Measurements from ENCODE around the gene CXXC5.
A peak's percentile ranks its signal among the peaks of the same experiment; 100 is the strongest.

Gene CXXC5

DNA sequence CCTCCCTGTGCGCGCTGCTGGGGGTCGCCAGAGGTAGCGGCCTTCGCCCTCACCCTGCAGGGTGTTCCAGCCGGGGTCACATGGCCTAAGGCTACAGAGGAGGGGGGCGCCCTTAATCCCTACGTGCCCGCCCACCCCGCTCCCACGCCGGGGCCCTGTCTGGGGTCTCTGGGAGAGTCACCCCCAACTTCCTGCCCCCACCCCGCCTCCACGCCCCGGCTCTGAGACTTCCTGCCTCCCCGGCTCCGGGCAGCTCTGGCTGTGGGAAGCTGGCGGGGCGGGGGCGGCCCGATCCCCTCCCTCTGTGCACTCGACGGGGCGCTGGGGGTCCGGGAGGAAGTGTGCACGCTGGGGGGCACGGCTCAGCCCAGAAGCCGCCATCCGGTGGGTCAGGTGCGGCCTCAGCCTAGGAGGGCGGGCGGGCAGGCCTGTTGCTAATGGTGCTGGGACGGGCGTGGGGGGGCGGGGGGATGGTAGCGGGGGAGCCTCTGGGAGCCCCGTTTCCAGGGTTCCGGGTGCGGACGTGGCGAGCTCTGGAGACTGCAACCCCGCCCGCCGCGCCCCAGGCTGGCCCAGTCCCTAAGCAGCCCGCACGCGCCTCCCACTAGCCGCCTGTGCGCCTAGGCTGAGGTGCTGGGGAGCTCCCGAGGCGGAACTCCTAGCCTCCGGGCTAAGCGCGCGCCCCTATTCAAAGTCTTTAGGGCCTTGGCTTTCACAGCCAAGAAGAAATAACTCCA lies 61.6 kb downstream of the CXXC5 start:
- TF ChIP-seq, protein P1, sequence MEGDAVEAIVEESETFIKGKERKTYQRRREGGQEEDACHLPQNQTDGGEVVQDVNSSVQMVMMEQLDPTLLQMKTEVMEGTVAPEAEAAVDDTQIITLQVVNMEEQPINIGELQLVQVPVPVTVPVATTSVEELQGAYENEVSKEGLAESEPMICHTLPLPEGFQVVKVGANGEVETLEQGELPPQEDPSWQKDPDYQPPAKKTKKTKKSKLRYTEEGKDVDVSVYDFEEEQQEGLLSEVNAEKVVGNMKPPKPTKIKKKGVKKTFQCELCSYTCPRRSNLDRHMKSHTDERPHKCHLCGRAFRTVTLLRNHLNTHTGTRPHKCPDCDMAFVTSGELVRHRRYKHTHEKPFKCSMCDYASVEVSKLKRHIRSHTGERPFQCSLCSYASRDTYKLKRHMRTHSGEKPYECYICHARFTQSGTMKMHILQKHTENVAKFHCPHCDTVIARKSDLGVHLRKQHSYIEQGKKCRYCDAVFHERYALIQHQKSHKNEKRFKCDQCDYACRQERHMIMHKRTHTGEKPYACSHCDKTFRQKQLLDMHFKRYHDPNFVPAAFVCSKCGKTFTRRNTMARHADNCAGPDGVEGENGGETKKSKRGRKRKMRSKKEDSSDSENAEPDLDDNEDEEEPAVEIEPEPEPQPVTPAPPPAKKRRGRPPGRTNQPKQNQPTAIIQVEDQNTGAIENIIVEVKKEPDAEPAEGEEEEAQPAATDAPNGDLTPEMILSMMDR (IDR thresholded peaks at IDR 0.05): no peak

DNA sequence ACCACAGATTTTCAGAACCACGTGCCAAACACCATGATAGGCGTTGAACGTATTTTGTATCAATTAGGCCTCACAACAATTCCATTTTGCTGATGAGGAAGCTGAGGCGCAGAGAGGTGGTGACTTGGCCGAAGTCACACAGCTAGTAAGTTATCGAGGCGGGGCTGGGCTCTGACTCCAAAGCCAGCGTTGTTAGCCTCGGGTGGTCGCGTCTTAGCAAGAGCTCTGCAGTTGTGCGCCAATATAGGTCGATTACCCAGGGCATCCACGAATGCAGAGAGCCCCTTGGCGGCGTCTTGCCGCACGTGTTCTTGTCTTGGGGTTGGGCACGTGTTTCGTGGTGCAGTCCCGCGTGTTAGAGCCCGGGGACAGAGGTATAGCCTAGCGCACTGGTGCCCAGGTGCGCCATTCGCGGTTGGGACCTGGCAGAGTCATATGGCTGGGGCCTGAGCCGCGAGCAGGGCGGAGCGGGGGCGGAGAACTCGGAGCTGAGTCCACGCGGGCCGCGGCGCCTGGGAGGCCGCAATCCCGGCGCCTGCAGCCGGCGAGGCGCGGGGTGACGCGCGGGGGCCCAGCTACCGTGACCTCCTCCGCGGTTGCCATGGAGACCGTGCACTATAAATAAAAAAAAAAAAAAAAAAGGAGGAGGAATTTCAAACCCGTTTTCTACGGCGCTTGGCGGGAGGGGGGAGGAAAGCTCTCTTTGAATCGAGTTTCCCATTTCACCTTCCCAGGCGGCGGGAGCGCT lies 62.3 kb downstream of the CXXC5 start:
- TF ChIP-seq, protein P1 (IDR thresholded peaks at IDR 0.05): no peak

DNA sequence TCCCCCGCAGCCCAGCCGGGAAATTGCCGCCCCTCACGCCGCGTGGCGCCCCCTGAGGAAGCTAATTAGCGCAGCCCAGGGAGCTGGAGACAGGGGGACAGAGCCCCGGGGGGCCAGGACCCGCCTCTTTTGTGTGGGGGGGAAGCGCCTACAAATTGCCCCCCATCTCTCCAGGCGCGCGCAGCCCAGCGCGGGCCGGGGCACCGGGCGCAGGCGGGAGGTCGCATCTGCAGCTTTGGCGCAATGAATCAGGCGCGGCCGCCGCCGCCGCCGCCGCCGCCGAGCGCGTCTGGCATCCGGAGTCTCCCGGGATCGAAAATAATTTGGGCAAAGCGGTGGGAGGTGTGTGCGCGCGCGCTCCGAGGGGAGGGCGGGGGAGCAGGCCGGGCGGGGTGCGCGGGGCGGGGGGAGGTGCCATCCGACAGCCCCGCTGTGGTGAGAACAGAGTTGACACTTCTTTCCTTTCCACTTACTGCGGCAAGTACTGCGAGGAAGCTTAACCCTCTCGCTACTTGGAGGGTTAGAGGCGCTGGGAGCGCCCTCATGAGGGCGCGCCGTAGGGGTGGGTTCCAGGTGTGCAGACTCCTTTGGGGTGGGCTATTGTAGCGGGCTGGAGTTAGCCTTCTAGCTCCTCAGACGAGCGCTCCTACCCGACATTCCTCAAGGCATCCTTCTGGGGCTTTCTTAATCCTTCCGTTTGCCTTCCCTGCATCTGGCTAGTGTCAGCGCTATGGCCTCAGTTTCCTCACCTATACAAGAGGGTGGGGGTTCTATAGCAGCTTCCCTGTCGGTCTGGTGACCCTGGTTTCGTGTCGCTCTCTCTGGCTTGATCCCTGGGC lies 63.1 kb downstream of the CXXC5 start:
- TF ChIP-seq, protein P1 (IDR thresholded peaks at IDR 0.05): peak; percentile 14; the same call in 1 of the 2 replicates

DNA sequence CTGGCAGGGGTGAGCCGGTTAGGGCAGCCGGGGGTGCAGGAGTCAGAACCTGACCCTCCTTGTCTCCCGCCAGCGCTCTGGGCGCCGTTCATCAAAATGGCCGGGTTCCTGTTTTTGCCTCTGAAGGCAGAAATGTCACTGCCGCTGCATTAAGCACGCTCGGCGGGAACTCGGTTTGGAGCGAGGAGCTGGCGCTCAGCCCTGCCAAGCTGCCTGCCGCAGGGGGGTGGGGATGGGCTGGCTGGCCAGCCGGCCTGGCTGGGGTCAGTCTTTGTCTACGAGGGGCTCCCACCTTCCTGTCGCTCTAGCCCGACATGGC lies 63.7 kb downstream of the CXXC5 start:
- TF ChIP-seq, protein P1 (IDR thresholded peaks at IDR 0.05): no peak

DNA sequence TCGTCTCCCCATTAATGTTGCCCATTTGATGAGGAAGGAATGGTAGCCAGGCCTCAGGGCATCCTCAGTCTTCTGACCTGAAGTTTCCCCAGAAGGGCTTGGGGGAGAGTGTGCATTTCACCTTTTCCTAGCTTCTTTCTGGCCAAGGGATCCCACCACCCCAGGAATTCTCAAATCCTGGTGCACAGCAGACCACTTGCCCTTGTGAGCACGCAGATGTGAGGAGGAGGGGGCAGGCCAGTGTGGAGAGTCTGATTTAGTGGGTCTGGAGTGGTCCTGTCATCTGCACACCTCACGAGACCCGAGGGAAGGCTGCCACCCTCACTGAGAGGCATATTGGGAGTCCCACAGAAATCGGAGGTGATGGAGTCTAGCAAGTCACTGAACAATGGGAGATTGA lies 64.3 kb downstream of the CXXC5 start:
- TF ChIP-seq, protein P1 (IDR thresholded peaks at IDR 0.05): no peak

DNA sequence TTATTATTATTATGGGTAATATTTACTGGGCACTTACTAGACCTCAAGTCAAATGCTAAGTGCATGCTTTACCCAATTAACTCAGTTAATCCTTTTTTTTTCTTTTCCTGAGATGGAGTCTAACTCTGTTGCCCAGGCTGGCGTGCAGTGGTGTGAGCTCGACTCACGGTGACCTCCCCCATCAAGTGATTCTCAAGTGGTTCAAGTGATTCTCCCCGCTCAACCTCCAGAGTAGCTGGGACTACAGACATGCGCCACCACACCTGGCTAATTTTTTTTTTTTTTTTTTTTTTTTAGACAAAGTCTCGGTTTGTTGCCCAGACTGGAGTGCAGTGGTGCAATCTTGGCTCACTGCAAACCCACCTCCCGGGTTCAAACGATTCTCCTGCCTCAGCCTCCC lies 69.1 kb downstream of the CXXC5 start:
- TF ChIP-seq, protein P1 (IDR thresholded peaks at IDR 0.05): no peak

DNA sequence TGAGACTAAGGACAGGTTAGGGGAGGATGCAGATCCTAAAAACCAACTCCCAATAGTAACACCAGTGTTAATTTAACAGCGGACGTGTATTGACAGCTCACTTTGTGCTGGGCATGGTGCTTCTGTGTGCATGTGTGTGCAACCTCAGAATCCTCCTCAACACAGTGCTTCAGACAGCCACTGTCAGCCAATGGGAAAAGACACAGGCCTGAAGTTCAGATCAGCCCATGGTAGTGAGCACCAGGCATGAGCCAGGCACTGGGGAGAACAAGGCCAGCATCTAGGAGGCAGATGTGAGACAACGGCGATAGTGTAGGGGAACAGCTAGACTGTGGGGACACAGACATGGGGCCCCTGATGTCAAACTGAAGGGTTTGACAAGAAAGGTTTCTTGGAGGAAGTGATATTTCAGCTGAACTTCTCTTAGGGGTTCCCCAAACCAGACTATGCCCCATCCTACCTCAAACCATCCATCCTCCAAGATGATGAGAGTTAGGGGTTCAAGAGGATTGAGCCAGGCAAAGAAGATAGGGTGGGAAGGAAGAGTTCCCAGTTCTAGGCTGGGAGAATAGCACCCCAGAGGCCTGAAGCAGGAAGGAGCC lies 75.9 kb downstream of the CXXC5 start:
- TF ChIP-seq, protein P1 (IDR thresholded peaks at IDR 0.05): no peak
